SW480 (cell line): ENCODE results near the gene KLF5.

Experiments
- DNase-seq: peaks from one replicate; pipeline ENCODE4 v3.0.0-alpha.2; 2016; ENCODE audit warnings: low spot score

Gene KLF5

GRCh38 chr13:73059460-73060250, 850 bp downstream of the KLF5 start:
- DNase-seq: peak; percentile 81

GRCh38 chr13:73060251-73061160, 1.7 kb downstream of the KLF5 start:
- peak; percentile 82 for DNase-seq

GRCh38 chr13:73061473-73061872, 2.7 kb downstream of the KLF5 start:
- DNase-seq: no peak

GRCh38 chr13:73061876-73062275, 3.1 kb downstream of the KLF5 start:
- DNase-seq: peak; percentile 55

- DNase-seq: no peak
These were observed 3.7 kb downstream of the KLF5 start for GRCh38 chr13:73062468-73062867.

- DNase-seq: no peak
These were observed 4.4 kb downstream of the KLF5 start for GRCh38 chr13:73063166-73063565.

- DNase-seq: no peak
These were observed 6.2 kb downstream of the KLF5 start for GRCh38 chr13:73065036-73065435.

- no peak for DNase-seq
These were observed 7.0 kb downstream of the KLF5 start for GRCh38 chr13:73065665-73066340.

GRCh38 chr13:73069206-73069805, 10.5 kb downstream of the KLF5 start:
- no peak for DNase-seq

GRCh38 chr13:73070451-73071098, 11.8 kb downstream of the KLF5 start:
- DNase-seq: no peak

- no peak for DNase-seq
These were observed 13.6 kb downstream of the KLF5 start for GRCh38 chr13:73072239-73072900.

GRCh38 chr13:73073050-73073449, 14.2 kb downstream of the KLF5 start:
- DNase-seq: no peak

GRCh38 chr13:73074014-73074413, 15.2 kb downstream of the KLF5 start:
- no peak for DNase-seq

GRCh38 chr13:73074926-73075325, 16.1 kb downstream of the KLF5 start:
- no peak for DNase-seq

GRCh38 chr13:73075546-73075945, 16.7 kb downstream of the KLF5 start:
- DNase-seq: no peak

- DNase-seq: no peak
These were observed 17.1 kb downstream of the KLF5 start for GRCh38 chr13:73075954-73076353.

- DNase-seq: peak; percentile 46
These were observed 19.1 kb downstream of the KLF5 start for GRCh38 chr13:73077865-73078264.

- DNase-seq: peak; percentile 47
These were observed 20.6 kb downstream of the KLF5 start for GRCh38 chr13:73079359-73079758.

- DNase-seq: no peak
These were observed 22.6 kb downstream of the KLF5 start for GRCh38 chr13:73081256-73081915.

- DNase-seq: no peak
These were observed 23.7 kb downstream of the KLF5 start for GRCh38 chr13:73082471-73082870.
